WTC11 (cell line): Measurements from ENCODE around the gene PIP4K2B. TPM values are rescaled to one million over a fixed set of nuclear protein-coding genes. Genes with fewer than 3 reads are reported as not detected.

Source experiments
- ATAC-seq: fragments of 200-7000 bp; cut with Tn5 transposase; 2 replicates; pipeline ENCODE4 v1.10.0; 2021; ENCODE audit warnings: mild to moderate bottlenecking, moderate library complexity
- CTCF ChIA-PET: fragments of 300-600 bp; sonication (Branson Sonifier 250); formaldehyde crosslinking; loops from one replicate; lab custom pipeline; 2021; ENCODE audit warnings: antibody characterized with exemption; lab: Charles Lee
- POLR2A ChIA-PET: fragments of 350-600 bp; sonication (Branson Sonifier 250); formaldehyde crosslinking; loops from one replicate; lab custom pipeline; 2021; ENCODE audit warnings: antibody characterized with exemption; lab: Charles Lee
- DNase-seq: peaks from one replicate; pipeline ENCODE4 v3.0.0; 2021; ENCODE audit warnings: low spot score
- H3K27ac Mint-ChIP-seq: 2 replicates; pipeline ENCODE4 v1.8.0; 2021; ENCODE audit warnings: mixed read lengths
- H3K27me3 Mint-ChIP-seq: 2 replicates; pipeline ENCODE4 v1.8.0; 2021; ENCODE audit warnings: low read depth, mild to moderate bottlenecking, moderate library complexity, mixed read lengths
- H3K36me3 Mint-ChIP-seq: 2 replicates; pipeline ENCODE4 v1.8.0; 2021; ENCODE audit warnings: mixed read lengths
- H3K4me1 Mint-ChIP-seq: 2 replicates; pipeline ENCODE4 v1.8.0; 2022; ENCODE audit warnings: mixed read lengths
- H3K4me3 Mint-ChIP-seq: 2 replicates; pipeline ENCODE4 v1.8.0; 2021; ENCODE audit warnings: mild to moderate bottlenecking, moderate library complexity, mixed read lengths
- H3K9me3 Mint-ChIP-seq: 2 replicates; pipeline ENCODE4 v1.8.0; 2021; ENCODE audit warnings: mixed read lengths
- ATF1 ChIP-seq: sonication (generic); formaldehyde crosslinking; IDR thresholded peaks from 2 replicates; pipeline ENCODE4 v1.8.1; 2023; ENCODE audit warnings: mild to moderate bottlenecking, moderate library complexity, missing genetic modification reagents
- CBFB ChIP-seq: sonication (generic); formaldehyde crosslinking; IDR thresholded peaks from 2 replicates; pipeline ENCODE4 v1.8.1; 2022; ENCODE audit warnings: mild to moderate bottlenecking, low read depth, missing genetic modification reagents
- CREM ChIP-seq: sonication (generic); formaldehyde crosslinking; IDR thresholded peaks from 2 replicates; pipeline ENCODE4 v1.8.1; 2022; ENCODE audit warnings: mild to moderate bottlenecking, missing genetic modification reagents, moderate library complexity
- E2F5 ChIP-seq: sonication (generic); formaldehyde crosslinking; IDR thresholded peaks from 2 replicates; pipeline ENCODE4 v1.8.1; 2022; ENCODE audit warnings: mild to moderate bottlenecking, moderate library complexity, missing genetic modification reagents
- ETV6 ChIP-seq: sonication (generic); formaldehyde crosslinking; IDR thresholded peaks from 2 replicates; pipeline ENCODE4 v1.8.1; 2022; ENCODE audit warnings: mild to moderate bottlenecking, missing genetic modification reagents
- FOXK1 ChIP-seq: sonication (generic); formaldehyde crosslinking; IDR thresholded peaks from 2 replicates; pipeline ENCODE4 v1.8.0; 2022; ENCODE audit warnings: mild to moderate bottlenecking, moderate library complexity, missing genetic modification reagents
- FOXP1 ChIP-seq: sonication (generic); formaldehyde crosslinking; IDR thresholded peaks from 2 replicates; pipeline ENCODE4 v1.8.0; 2022; ENCODE audit warnings: missing genetic modification reagents, mild to moderate bottlenecking, moderate library complexity, borderline replicate concordance
- FOXP4 ChIP-seq: sonication (generic); formaldehyde crosslinking; IDR thresholded peaks from 2 replicates; pipeline ENCODE4 v1.8.0; 2022; ENCODE audit warnings: mild to moderate bottlenecking, missing genetic modification reagents
- GABPB1 ChIP-seq: sonication (generic); formaldehyde crosslinking; IDR thresholded peaks from 2 replicates; pipeline ENCODE4 v1.8.1; 2023; ENCODE audit warnings: mild to moderate bottlenecking, missing genetic modification reagents
- GRHL2 ChIP-seq: fragments of 250-450 bp; sonication (Bioruptor Pico); IDR thresholded peaks from 2 replicates; pipeline ENCODE4 v1.8.0; 2022; ENCODE audit warnings: mild to moderate bottlenecking, moderate library complexity; ENCODE audit not compliant: insufficient replicate concordance, severe bottlenecking
- GTF2I ChIP-seq: fragments of 250-450 bp; sonication (Bioruptor Pico); conservative IDR thresholded peaks from 2 replicates; pipeline ENCODE4 v1.4.0; 2021; ENCODE audit warnings: mild to moderate bottlenecking
- HMGXB4 ChIP-seq: sonication (generic); formaldehyde crosslinking; IDR thresholded peaks from 2 replicates; pipeline ENCODE4 v1.8.1; 2023; ENCODE audit warnings: mild to moderate bottlenecking, moderate library complexity, missing genetic modification reagents
- KAT7 ChIP-seq: sonication (generic); formaldehyde crosslinking; IDR thresholded peaks from 2 replicates; pipeline ENCODE4 v1.8.1; 2023; ENCODE audit warnings: missing genetic modification reagents, mild to moderate bottlenecking, borderline replicate concordance
- MAX ChIP-seq: sonication (generic); formaldehyde crosslinking; IDR thresholded peaks from 2 replicates; pipeline ENCODE4 v1.8.0; 2022; ENCODE audit warnings: mild to moderate bottlenecking, missing genetic modification reagents
- NFE2L1 ChIP-seq: sonication (generic); formaldehyde crosslinking; IDR thresholded peaks from 2 replicates; pipeline ENCODE4 v1.8.1; 2023; ENCODE audit warnings: missing genetic modification reagents
- OVOL2 ChIP-seq: fragments of 250-450 bp; sonication (Bioruptor Pico); IDR thresholded peaks from 2 replicates; pipeline ENCODE4 v1.9.0; 2021; ENCODE audit warnings: mild to moderate bottlenecking, borderline replicate concordance
- SP1 ChIP-seq: sonication (generic); formaldehyde crosslinking; conservative IDR thresholded peaks from 2 replicates; pipeline ENCODE4 v1.8.1; 2022; ENCODE audit warnings: missing genetic modification reagents
- TP53 ChIP-seq: sonication (generic); formaldehyde crosslinking; IDR thresholded peaks from 2 replicates; pipeline ENCODE4 v1.8.1; 2023; ENCODE audit warnings: mild to moderate bottlenecking, missing genetic modification reagents
- ZBTB21 ChIP-seq: sonication (generic); formaldehyde crosslinking; IDR thresholded peaks from 2 replicates; pipeline ENCODE4 v1.8.1; 2023; ENCODE audit warnings: mild to moderate bottlenecking, missing genetic modification reagents, borderline replicate concordance
- ZMAT4 ChIP-seq: fragments of 250-450 bp; sonication (Bioruptor Pico); IDR thresholded peaks from 2 replicates; pipeline ENCODE4 v1.9.0; 2021; ENCODE audit warnings: mild to moderate bottlenecking
- ZNF121 ChIP-seq: sonication (generic); formaldehyde crosslinking; IDR thresholded peaks from 2 replicates; pipeline ENCODE4 v1.8.0; 2023; ENCODE audit warnings: missing genetic modification reagents
- ZNF219 ChIP-seq: sonication (generic); formaldehyde crosslinking; IDR thresholded peaks from 2 replicates; pipeline ENCODE4 v1.8.0; 2023; ENCODE audit warnings: missing genetic modification reagents, mild to moderate bottlenecking, borderline replicate concordance
- ZNF232 ChIP-seq: sonication (generic); formaldehyde crosslinking; IDR thresholded peaks from 2 replicates; pipeline ENCODE4 v1.8.0; 2022; ENCODE audit warnings: mild to moderate bottlenecking, missing genetic modification reagents
- ZNF416 ChIP-seq: fragments of 250-450 bp; sonication (Bioruptor Pico); IDR thresholded peaks from 2 replicates; pipeline ENCODE4 v1.9.0; 2021; ENCODE audit warnings: mild to moderate bottlenecking, inconsistent platforms
- total RNA-seq: library from RNA; stranded (reverse); gene quantifications from 3 replicates; pipeline ENCODE4 v1.2.3, GENCODE V29; 2021
- TF ChIP-seq, protein P1 (sequence below): fragments of 200-600 bp; IDR thresholded peaks from 2 replicates; pipeline ENCODE4 v1.8.0; 2022; ENCODE audit warnings: antibody characterized with exemption
- TF ChIP-seq, protein P2 (sequence below): sonication (generic); formaldehyde crosslinking; IDR thresholded peaks from 2 replicates; pipeline ENCODE4 v1.8.1; 2023; ENCODE audit warnings: mild to moderate bottlenecking, missing genetic modification reagents, moderate library complexity
- TF ChIP-seq, protein P3 (sequence below): sonication (generic); formaldehyde crosslinking; IDR thresholded peaks from 2 replicates; pipeline ENCODE4 v1.8.1; 2023; ENCODE audit warnings: mild to moderate bottlenecking, missing genetic modification reagents

PIP4K2B gene
- total RNA-seq, 1 experiment from 2014 or later = 61.9 TPM

DNA sequence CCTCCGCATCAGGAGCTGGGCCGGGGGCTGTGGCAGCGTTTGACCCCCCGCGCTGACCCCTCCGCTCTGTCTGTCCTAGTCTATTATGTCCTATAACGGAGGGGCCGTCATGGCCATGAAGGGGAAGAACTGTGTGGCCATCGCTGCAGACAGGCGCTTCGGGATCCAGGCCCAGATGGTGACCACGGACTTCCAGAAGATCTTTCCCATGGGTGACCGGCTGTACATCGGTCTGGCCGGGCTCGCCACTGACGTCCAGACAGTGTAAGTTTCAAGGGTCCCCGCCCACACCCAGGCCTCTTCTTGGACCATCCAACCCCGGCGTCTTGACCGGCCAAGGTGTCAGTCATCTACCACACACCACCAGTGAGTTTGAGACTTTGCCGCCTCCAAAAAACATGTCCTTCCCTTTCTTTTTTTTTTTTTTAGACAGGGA is 46.3 kb downstream of the PIP4K2B start (continued):
- TF ChIP-seq ZNF416 (CRISPR knock-in tag) (no peak), ATF1 (no peak), ZNF121 (no peak), CBFB (CRISPR knock-in tag) (no peak), ZBTB21 (CRISPR knock-in tag) (no peak), CREM (CRISPR knock-in tag) (no peak), GRHL2 (no peak)
- TF ChIP-seq, protein P1, sequence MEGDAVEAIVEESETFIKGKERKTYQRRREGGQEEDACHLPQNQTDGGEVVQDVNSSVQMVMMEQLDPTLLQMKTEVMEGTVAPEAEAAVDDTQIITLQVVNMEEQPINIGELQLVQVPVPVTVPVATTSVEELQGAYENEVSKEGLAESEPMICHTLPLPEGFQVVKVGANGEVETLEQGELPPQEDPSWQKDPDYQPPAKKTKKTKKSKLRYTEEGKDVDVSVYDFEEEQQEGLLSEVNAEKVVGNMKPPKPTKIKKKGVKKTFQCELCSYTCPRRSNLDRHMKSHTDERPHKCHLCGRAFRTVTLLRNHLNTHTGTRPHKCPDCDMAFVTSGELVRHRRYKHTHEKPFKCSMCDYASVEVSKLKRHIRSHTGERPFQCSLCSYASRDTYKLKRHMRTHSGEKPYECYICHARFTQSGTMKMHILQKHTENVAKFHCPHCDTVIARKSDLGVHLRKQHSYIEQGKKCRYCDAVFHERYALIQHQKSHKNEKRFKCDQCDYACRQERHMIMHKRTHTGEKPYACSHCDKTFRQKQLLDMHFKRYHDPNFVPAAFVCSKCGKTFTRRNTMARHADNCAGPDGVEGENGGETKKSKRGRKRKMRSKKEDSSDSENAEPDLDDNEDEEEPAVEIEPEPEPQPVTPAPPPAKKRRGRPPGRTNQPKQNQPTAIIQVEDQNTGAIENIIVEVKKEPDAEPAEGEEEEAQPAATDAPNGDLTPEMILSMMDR = no peak

DNA sequence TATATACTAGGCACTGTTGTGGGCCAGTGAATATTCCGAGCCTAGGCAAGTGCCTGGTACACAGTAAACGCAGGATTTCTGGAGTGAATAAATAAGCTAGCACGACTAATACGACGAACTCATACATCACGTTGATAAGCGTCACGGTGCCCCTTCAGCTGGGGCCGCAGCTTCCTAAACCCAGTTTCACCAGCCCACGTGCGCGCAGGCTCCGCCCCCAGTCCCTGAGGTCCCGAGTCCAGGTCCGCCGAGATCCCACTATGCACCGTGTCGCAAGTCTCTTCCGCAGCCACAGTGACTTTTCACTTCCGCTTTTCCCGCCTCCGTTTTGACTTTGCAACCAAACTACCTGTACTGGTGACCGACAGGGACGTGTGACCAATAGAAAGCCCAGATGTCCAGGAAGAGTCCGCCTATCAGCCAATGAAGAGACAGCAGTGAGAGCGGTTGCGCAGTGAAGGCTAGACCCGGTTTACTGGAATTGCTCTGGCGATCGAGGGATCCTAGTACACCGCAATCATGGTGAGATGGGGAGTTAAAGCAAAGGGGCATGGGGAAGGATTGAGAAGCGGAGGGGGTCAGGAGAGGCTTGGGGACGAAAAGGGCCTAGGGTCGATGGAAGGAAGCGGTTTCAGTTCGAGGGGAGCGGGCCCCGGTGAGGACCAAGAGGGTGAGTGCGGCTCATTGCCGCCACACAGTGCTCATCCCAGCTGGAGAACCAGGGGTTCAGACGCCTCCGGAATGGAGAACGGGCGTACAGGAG is 46.9 kb downstream of the PIP4K2B start, which contains the start of gene PSMB3:
Gene PSMB3 (plus strand): TSS at position 434 of the 763 bp plus-strand sequence. CDS start 86 bp downstream, at position 520.
- CTCF ChIA-PET = interaction anchor here (0.5 to 4.4 kb wide), 8 partner anchors 10 to 1887 kb away, joined by 3 to 45 read pairs (median 4); no protein-coding TSS in a partner anchor
- POLR2A ChIA-PET = interaction anchor here (0.5 to 1.0 kb wide), 5 partner anchors 94 to 344 kb away, joined by 3 read pairs; partner anchors contain the start of gene RPL23
- TF ChIP-seq GTF2I (CRISPR knock-in tag) (peak; percentile 79; the same call in 1 of the 2 replicates), HMGXB4 (CRISPR knock-in tag) (peak; percentile 24; the same call in 1 of the 2 replicates), ZNF232 (CRISPR knock-in tag) (peak; percentile 54; the same call in 1 of the 2 replicates), FOXP1 (CRISPR knock-in tag) (no peak; the same call in 1 of the 2 replicates), ETV6 (CRISPR knock-in tag) (0 out of 2 replicates have a peak, but pooled peaks have one; percentile 29), FOXK1 (CRISPR knock-in tag) (peak; percentile 92), ZMAT4 (CRISPR knock-in tag) (no peak), OVOL2 (CRISPR knock-in tag) (no peak), E2F5 (CRISPR knock-in tag) (peak; percentile 68; the same call in 1 of the 2 replicates), GABPB1 (CRISPR knock-in tag) (peak; percentile 91), KAT7 (CRISPR knock-in tag) (no peak), ZNF219 (no peak), TP53 (CRISPR knock-in tag) (no peak), MAX (peak; percentile 97), FOXP4 (CRISPR knock-in tag) (0 out of 2 replicates have a peak, but pooled peaks have one; percentile 43), NFE2L1 (CRISPR knock-in tag) (peak; percentile 81), SP1 (CRISPR knock-in tag) (peak; percentile 93)
- TF ChIP-seq, protein P2, sequence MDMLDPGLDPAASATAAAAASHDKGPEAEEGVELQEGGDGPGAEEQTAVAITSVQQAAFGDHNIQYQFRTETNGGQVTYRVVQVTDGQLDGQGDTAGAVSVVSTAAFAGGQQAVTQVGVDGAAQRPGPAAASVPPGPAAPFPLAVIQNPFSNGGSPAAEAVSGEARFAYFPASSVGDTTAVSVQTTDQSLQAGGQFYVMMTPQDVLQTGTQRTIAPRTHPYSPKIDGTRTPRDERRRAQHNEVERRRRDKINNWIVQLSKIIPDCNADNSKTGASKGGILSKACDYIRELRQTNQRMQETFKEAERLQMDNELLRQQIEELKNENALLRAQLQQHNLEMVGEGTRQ (CRISPR knock-in tag) = peak; percentile 86
- TF ChIP-seq, protein P3, sequence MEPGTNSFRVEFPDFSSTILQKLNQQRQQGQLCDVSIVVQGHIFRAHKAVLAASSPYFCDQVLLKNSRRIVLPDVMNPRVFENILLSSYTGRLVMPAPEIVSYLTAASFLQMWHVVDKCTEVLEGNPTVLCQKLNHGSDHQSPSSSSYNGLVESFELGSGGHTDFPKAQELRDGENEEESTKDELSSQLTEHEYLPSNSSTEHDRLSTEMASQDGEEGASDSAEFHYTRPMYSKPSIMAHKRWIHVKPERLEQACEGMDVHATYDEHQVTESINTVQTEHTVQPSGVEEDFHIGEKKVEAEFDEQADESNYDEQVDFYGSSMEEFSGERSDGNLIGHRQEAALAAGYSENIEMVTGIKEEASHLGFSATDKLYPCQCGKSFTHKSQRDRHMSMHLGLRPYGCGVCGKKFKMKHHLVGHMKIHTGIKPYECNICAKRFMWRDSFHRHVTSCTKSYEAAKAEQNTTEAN (CRISPR knock-in tag) = 0 out of 2 replicates have a peak, but pooled peaks have one; percentile 32

More for the DNA sequence above, 46.9 kb downstream of the PIP4K2B start, which contains the start of gene PSMB3:
- H3K9me3 Mint-ChIP-seq = no peaks in the 10 kb centered on the region
- H3K36me3 Mint-ChIP-seq = peaks cover 23% of the 10 kb centered on the region
- H3K27me3 Mint-ChIP-seq = peaks cover 2% of the 10 kb centered on the region
- peaks cover 16% of the 10 kb centered on the region for H3K4me1 Mint-ChIP-seq
- ATAC-seq = peak; percentile 76
- peak within 1 kb of the TSS; percentile 97 for H3K4me3 Mint-ChIP-seq
- H3K27ac Mint-ChIP-seq = peak within 1 kb of the TSS; percentile 96
- peak; percentile 93 for DNase-seq
